HG02973 (cell line): ENCODE measurements around the gene CDHR1.

Source experiments
- ATAC-seq: cut with Tn5 transposase; IDR thresholded peaks from one replicate; pipeline ENCODE4 v1.9.1; 2021; ENCODE audit warnings: moderate library complexity; ENCODE audit not compliant: unreplicated experiment

CDHR1 gene

DNA sequence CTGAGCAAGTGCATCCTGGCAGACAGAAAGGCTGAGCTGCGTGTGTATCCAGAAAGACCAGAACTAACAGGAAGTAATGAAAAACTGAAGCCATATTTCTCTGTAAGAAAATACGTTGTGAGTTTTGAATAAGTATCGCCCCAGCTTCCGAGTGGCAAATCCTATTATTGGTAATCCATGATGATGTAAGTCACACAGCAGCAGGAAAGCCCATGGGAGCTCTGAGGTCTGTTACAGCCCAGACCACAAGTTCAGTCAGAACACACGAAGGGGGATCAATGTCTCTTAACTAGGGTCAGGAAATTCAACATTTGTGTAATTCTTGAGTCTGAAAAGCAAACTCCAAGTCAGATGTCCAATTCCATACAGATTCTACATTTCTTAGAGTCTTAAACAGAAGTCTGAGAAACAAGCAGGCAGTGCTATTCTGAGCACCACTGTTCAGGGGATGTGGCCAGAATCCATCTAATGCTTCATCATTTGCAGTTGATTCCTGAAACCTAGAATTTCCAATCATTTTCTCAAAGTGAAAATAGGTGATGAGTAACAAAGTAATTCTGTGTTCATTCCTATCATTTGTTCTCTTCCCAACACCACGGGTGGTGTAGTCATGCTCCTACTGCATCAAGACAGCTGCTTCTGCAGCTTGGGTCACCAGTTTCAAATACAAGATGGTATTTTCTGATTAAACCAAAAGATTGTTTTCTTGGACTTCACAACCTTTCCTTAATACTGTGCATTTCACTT is 31.3 kb downstream of the CDHR1 start, which contains the start of gene LRIT2:
LRIT2 (minus strand) TSS at position 118 of the 747 bp plus-strand sequence; CDS start at position 94, 24 bp downstream.
- ATAC-seq, result no peak

DNA sequence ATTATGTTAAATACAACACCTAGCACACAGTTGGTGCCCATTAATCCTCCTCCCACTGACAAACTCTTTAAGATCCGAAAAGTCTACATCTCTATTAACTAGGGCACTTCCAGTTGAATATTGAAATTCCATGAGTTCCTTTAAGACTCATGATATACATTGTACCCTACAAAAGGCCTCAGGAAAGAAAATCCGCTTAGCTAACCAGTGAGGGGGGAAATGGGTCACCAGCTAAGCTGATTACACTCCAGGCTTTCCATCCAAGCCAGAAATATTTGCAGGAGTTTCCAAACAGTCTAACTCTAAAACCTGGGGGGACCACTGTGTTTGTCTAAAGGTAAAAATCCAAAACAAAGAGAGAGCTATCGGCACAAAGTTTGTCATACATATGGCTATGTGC is 32.3 kb downstream of the CDHR1 start:
- ATAC-seq, result no peak

DNA sequence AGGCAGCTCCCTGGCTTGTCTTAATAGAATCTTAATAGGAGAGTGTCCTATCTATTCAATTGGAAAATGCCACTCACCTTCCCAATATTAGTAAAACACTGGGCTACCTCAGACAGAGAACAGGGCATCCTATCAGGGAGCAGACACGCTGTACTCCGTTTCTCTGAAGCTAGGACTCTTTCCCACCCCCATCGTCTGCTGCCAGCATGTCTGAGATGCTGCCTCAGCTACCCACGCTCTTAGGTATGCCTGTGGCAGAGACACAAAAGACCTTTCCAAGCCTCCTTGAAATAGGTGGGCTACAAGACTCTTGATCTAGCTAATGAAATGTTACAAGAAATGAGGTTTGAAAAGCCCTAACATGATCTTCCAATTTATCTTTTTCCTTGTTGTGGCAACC is 33.5 kb downstream of the CDHR1 start:
- ATAC-seq, result no peak

- no peak for ATAC-seq
These were observed 36.0 kb downstream of the CDHR1 start for GRCh38 chr10:84230359-84230758.

- ATAC-seq, result no peak
These were observed 38.0 kb downstream of the CDHR1 start for GRCh38 chr10:84232376-84232775.

- ATAC-seq, result no peak
These were observed 39.6 kb downstream of the CDHR1 start for GRCh38 chr10:84233940-84234339.

GRCh38 chr10:84234479-84234878 is 40.1 kb downstream of the CDHR1 start:
- no peak for ATAC-seq

- ATAC-seq, result no peak
These were observed 40.8 kb downstream of the CDHR1 start for GRCh38 chr10:84235096-84235495.

DNA sequence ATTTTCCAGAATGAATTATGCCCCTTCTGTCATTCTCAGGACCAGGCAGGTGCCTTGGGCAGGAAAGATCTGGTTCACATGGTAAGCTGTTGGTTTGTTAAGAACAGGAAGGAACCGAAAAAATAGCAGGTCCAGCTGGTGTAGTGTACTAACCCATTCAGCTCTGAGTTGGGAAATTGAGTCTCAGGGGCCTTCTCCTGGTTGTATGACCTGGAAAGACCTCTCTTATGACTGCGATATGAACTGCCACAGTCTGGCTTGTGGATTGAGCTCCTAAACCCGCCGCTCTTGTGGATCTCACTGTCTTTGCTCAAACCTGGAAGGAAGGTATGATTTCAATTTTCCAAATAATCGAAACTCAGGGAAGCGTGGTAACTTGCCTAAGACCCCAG is 42.5 kb downstream of the CDHR1 start:
- ATAC-seq, result no peak

DNA sequence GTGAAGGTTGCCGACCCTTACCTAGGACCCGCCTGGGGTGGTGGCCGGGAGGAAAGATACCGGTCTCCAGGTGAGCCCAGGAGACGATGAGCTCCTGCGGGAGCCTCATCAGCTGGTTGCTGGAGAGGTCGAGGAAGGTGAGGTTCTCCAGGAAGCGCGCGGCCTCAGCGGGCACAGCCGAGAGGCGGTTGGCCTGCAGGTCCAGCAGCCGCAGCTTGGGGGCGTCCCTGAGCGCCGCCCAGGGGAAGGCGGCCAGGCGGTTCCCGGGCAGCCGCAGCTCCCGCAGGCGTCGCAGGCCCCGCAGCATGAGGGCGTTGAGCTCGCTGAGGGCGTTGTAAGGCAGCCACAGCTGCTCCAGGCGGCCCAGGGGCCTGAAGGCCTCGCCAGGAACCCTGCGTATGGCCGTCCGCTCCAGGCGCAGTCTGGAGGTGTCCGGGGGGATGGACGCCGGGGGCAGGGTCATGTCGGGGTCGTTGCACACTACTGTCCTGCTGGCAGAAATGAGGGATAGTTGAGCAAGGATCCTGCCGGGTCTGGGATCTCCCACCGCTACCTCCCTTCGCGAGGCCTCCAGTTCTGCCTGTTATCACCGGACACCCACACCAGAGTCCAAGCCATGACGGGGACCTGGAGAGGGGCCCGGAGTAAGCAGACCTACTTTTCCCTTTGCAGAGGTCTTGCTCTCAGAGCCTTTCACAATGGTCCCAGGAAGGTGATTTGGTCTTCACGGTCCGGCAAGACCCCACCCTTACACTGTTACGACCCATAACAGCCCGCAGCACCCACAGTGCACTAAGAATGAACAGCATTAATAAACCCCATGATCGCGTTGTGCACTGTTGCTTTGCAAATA is 43.1 kb downstream of the CDHR1 start:
- ATAC-seq, result no peak

DNA sequence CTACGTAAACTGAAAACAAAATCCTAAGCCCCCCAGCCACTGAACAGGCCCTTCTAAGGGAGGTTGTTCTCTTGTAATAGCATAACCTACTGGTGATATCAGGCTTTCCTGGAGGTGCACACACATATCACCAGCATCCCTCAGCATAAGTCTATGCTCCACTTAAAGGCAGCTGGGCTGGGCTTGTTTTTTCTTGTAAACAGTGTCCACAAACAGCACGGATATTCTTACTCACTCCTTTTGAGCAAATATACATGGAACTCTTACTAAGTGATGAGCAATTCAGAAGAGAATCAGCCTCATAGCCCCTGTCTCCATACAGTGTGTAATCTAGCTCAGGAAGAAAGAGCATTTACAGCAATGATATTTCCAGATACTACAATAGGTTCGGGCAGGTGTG is 44.6 kb downstream of the CDHR1 start:
- ATAC-seq, result no peak

- ATAC-seq, result no peak
These were observed 47.0 kb downstream of the CDHR1 start, which contains the start of gene LRIT1 for GRCh38 chr10:84241185-84241790. LRIT1 (minus strand) TSS chr10:84241546; CDS start chr10:84241439, 107 bp downstream.

- ATAC-seq, result no peak
These were observed 49.4 kb downstream of the CDHR1 start for GRCh38 chr10:84243759-84244158.

DNA sequence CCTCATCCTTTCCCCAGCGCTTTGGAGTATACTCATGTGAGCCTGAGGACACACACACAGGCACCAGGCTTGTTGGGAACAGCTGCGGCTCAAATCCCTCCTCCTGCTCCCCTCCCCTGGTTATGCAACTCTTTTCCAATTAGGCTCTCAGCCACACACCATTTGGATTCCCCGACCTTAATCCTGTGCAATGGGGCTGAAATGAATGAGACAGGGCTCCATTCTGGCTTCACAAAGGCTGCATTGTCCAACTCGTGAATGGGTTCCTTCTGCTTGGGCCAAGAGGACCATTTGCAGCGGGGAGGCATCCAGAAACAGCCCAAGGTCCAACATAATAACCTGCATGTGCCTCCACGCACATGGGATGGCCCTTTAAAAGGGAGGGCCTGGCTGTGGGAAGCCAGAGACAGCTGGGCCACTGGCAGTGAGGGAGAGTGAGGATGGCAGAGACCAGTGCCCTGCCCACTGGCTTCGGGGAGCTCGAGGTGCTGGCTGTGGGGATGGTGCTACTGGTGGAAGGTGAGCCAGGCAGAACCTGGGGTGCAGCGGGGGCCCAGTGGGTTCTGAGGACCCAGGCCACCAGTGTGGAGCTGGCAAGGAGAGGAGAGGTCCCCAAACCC is 50.4 kb downstream of the CDHR1 start, which contains the start of gene RGR:
RGR (plus strand) TSS at position 403 of the 620 bp plus-strand sequence; CDS start at position 441, 38 bp downstream.
- ATAC-seq, result no peak

- no peak for ATAC-seq
These were observed 53.2 kb downstream of the CDHR1 start for GRCh38 chr10:84247496-84247895.

GRCh38 chr10:84248794-84249193 is 54.5 kb downstream of the CDHR1 start:
- ATAC-seq, result no peak

DNA sequence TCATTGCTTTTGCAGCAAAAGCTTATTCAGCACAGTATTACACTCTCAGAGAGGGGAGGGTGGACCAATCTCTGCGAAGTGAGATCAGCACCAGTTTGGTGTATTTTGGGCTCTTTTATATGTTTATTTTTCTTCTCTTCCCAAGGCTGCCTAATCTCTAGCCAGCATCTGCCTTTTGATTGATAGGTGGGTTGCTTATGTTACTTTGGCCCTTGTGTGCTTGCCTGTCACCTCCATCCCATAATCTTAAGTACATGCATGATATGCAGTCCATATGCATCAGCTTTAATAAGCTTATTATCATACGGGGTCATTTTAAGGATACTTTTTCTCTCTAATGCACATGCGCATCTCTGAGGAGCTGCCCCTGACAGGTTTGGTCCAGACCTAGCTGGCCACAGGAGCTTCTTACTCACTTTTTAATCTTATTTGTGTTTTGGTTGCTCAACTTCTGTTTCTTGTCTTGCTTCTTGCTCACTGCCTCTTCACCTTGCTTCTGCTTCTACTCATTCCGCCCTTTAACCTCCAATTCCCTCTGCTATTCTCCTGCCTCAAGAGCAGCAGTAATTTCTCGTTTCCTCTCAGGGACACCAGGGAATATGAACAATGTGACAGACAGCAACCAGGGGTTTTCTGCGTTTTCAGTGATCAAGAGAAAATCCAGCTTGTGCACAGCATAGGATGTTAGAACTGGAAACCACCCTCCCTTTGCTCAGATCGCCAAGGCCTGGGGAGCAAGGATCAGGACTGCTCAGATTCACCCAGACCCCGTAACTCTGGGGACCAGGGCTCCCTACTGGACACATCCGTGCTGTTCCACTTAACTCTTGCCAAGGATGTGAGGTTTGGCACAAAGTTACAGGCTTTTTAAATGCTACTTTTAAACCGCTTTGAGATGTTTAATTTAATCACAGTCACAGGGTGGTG is 60.5 kb downstream of the CDHR1 start:
- ATAC-seq, result no peak

GRCh38 chr10:84256510-84257342 is 62.4 kb downstream of the CDHR1 start:
- no peak for ATAC-seq
